PFSK-1 (cell line): ENCODE results near the gene ZFPM1.

Experiments used
- FOXP2 ChIP-seq: optimal IDR thresholded peaks from 2 replicates; pipeline ENCODE3; 2011; ENCODE audit warnings: borderline replicate concordance, control low read depth, inconsistent platforms; ENCODE audit not compliant: insufficient read depth; ENCODE audit errors: extremely low read length, extremely low read depth
- POLR2AphosphoS5 ChIP-seq: IDR thresholded peaks from 2 replicates; pipeline ENCODE4 v1.6.1; 2012; ENCODE audit warnings: low read depth, mild to moderate bottlenecking, control low read depth, low read length, moderate library complexity
- SIN3A ChIP-seq: IDR thresholded peaks from 2 replicates; pipeline ENCODE4 v1.6.1; 2012; ENCODE audit warnings: mild to moderate bottlenecking, low read length, moderate library complexity, borderline replicate concordance; ENCODE audit not compliant: insufficient read depth
- TAF1 ChIP-seq: IDR thresholded peaks from 2 replicates; pipeline ENCODE4 v1.6.1; 2012; ENCODE audit warnings: low read length, control low read depth, borderline replicate concordance; ENCODE audit not compliant: insufficient read depth
- TF ChIP-seq, protein P1 (sequence below), 2 experiments: IDR thresholded peaks; 2 replicates each; pipeline versions ENCODE4 v1.6.1 to v1.8.0; 2011 to 2012; ENCODE audit warnings: low read depth in 2 of 2, low read length in 2 of 2, control low read depth in 1 of 2, inconsistent platforms in 1 of 2, mild to moderate bottlenecking in 1 of 2, moderate library complexity in 1 of 2; ENCODE audit not compliant: insufficient read depth in 1 of 2

Gene ZFPM1

DNA sequence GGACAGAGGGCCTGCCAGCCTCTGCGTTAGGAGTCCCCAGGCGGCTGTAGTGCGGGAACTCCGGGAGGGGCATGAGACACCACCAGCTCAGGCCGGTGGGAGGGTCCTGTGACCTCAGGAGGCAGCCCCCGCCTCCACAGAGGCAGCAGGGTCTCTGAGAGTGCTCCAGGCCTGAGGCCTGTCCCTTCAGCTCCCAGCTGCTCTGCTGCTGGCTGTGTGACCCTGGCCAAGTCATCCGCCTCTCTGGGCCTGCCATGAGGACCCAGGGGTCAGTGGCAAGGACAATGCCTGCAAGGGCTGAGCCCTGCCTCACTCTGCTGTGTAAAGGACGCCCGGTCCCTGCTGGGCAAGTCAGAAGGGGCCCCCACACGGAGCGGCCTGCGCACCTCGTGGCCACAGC lies 27.1 kb upstream of the ZFPM1 start:
- TF ChIP-seq POLR2AphosphoS5 (no peak), SIN3A (no peak), TAF1 (no peak)
- TF ChIP-seq, protein P1, sequence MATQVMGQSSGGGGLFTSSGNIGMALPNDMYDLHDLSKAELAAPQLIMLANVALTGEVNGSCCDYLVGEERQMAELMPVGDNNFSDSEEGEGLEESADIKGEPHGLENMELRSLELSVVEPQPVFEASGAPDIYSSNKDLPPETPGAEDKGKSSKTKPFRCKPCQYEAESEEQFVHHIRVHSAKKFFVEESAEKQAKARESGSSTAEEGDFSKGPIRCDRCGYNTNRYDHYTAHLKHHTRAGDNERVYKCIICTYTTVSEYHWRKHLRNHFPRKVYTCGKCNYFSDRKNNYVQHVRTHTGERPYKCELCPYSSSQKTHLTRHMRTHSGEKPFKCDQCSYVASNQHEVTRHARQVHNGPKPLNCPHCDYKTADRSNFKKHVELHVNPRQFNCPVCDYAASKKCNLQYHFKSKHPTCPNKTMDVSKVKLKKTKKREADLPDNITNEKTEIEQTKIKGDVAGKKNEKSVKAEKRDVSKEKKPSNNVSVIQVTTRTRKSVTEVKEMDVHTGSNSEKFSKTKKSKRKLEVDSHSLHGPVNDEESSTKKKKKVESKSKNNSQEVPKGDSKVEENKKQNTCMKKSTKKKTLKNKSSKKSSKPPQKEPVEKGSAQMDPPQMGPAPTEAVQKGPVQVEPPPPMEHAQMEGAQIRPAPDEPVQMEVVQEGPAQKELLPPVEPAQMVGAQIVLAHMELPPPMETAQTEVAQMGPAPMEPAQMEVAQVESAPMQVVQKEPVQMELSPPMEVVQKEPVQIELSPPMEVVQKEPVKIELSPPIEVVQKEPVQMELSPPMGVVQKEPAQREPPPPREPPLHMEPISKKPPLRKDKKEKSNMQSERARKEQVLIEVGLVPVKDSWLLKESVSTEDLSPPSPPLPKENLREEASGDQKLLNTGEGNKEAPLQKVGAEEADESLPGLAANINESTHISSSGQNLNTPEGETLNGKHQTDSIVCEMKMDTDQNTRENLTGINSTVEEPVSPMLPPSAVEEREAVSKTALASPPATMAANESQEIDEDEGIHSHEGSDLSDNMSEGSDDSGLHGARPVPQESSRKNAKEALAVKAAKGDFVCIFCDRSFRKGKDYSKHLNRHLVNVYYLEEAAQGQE (IDR thresholded peaks at IDR 0.05; ENCODE audit: insufficient read depth in 1 of 2, low read depth in 2 of 2, low read length in 2 of 2), result no peak

DNA sequence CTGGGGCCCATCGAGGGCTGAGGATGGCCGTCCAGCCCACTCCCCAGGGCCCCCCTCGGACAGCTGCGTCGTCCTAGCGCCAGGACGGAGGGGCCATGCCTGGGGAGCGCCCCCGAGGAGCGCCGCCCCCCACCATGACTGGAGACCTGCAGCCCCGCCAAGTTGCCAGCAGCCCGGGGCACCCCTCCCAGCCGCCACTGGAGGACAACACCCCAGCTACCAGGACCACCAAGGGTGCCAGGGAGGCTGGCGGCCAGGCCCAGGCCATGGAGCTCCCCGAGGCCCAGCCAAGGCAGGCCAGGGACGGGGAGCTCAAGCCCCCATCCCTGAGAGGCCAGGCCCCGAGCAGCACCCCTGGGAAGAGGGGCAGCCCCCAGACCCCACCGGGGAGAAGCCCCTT lies 25.7 kb upstream of the ZFPM1 start:
- TF ChIP-seq FOXP2 (no peak), SIN3A (no peak), POLR2AphosphoS5 (no peak), TAF1 (no peak)
- TF ChIP-seq, protein P1 (IDR thresholded peaks at IDR 0.05; ENCODE audit: insufficient read depth in 1 of 2, low read depth in 2 of 2, low read length in 2 of 2), result no peak

DNA sequence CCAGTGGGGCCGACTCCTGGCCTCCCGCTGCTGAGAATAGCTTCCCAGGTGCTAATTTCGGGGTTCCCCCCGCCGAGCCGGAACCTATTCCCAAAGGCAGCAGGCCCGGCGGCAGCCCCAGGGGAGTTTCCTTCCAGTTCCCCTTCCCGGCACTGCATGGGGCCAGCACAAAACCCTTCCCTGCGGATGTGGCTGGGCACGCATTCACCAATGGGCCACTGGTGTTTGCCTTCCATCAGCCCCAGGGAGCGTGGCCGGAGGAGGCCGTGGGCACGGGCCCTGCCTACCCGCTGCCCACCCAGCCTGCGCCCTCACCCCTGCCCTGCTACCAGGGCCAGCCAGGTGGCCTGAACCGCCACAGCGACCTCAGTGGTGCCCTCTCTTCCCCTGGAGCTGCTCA lies 24.9 kb upstream of the ZFPM1 start:
- TF ChIP-seq POLR2AphosphoS5, result no peak
- TF ChIP-seq SIN3A, result no peak
- TF ChIP-seq TAF1, result no peak
- TF ChIP-seq, protein P1 (IDR thresholded peaks at IDR 0.05; ENCODE audit: insufficient read depth in 1 of 2, low read depth in 2 of 2, low read length in 2 of 2), result no peak
- no peak for TF ChIP-seq FOXP2

DNA sequence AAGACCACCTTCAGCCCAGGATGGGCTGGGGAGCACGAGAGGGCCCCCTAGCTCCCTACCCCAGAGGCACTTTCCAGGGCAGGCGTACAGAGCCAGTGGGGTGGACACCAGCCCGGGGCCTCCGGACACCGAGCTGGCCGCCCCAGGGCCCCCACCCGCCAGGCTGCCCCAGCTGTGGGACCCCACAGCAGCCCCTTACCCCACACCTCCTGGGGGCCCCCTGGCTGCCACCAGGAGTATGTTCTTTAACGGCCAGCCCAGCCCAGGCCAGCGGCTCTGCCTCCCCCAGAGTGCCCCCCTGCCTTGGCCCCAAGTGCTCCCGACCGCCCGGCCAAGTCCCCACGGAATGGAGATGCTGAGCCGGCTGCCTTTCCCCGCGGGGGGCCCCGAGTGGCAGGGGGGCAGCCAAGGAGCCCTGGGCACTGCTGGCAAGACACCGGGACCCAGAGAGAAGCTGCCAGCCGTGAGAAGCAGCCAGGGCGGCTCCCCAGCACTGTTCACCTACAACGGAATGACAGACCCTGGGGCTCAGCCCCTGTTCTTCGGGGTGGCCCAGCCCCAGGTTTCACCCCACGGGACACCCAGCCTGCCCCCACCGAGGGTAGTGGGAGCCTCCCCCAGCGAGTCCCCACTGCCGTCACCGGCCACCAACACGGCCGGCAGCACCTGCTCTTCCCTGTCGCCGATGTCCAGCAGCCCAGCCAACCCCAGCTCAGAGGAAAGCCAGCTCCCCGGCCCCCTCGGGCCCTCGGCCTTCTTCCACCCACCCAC lies 24.3 kb upstream of the ZFPM1 start:
- TF ChIP-seq TAF1, result no peak
- no peak for TF ChIP-seq FOXP2
- TF ChIP-seq POLR2AphosphoS5, result no peak
- TF ChIP-seq SIN3A, result no peak
- TF ChIP-seq, protein P1 (IDR thresholded peaks at IDR 0.05; ENCODE audit: insufficient read depth in 1 of 2, low read depth in 2 of 2, low read length in 2 of 2), result no peak
